Gastrocnemius medialis (tissue), 4 donors: Measurements from ENCODE around the gene VSIR. TPM values are rescaled to one million over a fixed set of nuclear protein-coding genes. Genes with fewer than 3 reads are reported as not detected.

ENCODE experiments used
- ATAC-seq, 2 donors: fragments of 150-250 bp; one replicate each; pipeline ENCODE4 v1.9.1; 2016
- DNase-seq, 2 donors: peaks; one replicate each; pipeline ENCODE4 v3.0.0-alpha.2; 2019
- H3K27ac ChIP-seq, 4 donors: fragments of 200-600 bp; sonication (generic); 1 replicate in 1 of 4; 2 replicates in 3 of 4; pipeline ENCODE4 v1.5.1; 2016 to 2018; ENCODE audit warnings: mild to moderate bottlenecking in 2 of 4, moderate library complexity in 1 of 4
- H3K27me3 ChIP-seq, 3 donors: fragments of 200-600 bp; sonication (generic) in 2 of 3; 1 replicate in 1 of 3; 2 replicates in 2 of 3; pipeline versions ENCODE4 v1.5.1 to v1.6.0; 2016 to 2019; ENCODE audit warnings: mild to moderate bottlenecking in 1 of 3, moderate library complexity in 1 of 3
- H3K36me3 ChIP-seq, 2 donors: fragments of 200-600 bp; sonication (generic) in 1 of 2; one replicate each; pipeline ENCODE4 v1.5.1; 2017 to 2018
- H3K4me1 ChIP-seq, 2 donors: fragments of 200-600 bp; sonication (generic) in 1 of 2; one replicate each; pipeline ENCODE4 v1.5.1; 2016 to 2017; ENCODE audit warnings: mild to moderate bottlenecking in 2 of 2
- H3K4me3 ChIP-seq, 4 donors: fragments of 200-600 bp; sonication (generic) in 3 of 4; 1 replicate in 1 of 4; 2 replicates in 3 of 4; pipeline ENCODE4 v1.5.1; 2016 to 2019; ENCODE audit warnings: mild to moderate bottlenecking in 2 of 4
- H3K9me3 ChIP-seq, 3 donors: fragments of 200-600 bp; sonication (generic) in 2 of 3; 1 replicate in 1 of 3; 2 replicates in 2 of 3; pipeline ENCODE4 v1.5.1; 2016 to 2019
- POLR2A ChIP-seq, 2 donors: fragments of 450-650 bp; IDR thresholded peaks; one replicate each; pipeline ENCODE4 v1.6.1; 2017; ENCODE audit warnings: antibody characterized with exemption in 2 of 2, mild to moderate bottlenecking in 2 of 2, moderate library complexity in 2 of 2
- in situ Hi-C, 4 donors: fragments of 200-750 bp; cut with MboI; loops; one replicate each; pipeline versions ENCODE4 v1.15.0 to v1.8.0; 2017; ENCODE audit warnings: low sequenced_read_pairs in 4 of 4
- intact Hi-C: fragments of 100-400 bp; cut with DNase I; formaldehyde crosslinking; loops from one replicate; pipeline ENCODE4 v1.15.1; 2023; ENCODE audit warnings: low total_unique reads
- total RNA-seq, 4 donors: library from RNA; depleted of rRNA; stranded (reverse); fragments of >200 nt; gene quantifications; one replicate each; pipeline versions ENCODE4 v1.1.0 to v1.2.3, GENCODE V29; 2016
- TF ChIP-seq, protein P1 (sequence below), 5 experiments: fragments of 450-650 bp in 3 of 5; fragments of 200-600 bp in 2 of 5; sonication (generic) in 2 of 5; IDR thresholded peaks in 4 of 5; conservative IDR thresholded peaks in 1 of 5; 1 replicate in 4 of 5; 2 replicates in 1 of 5; pipeline ENCODE4 v1.5.1; 2016 to 2019; ENCODE audit warnings: antibody characterized with exemption in 5 of 5, mild to moderate bottlenecking in 3 of 5, moderate library complexity in 3 of 5

Gene VSIR
- total RNA-seq, 4 donors from 2014 or later = 7.9 to 20.7 (median 16.9) TPM

DNA sequence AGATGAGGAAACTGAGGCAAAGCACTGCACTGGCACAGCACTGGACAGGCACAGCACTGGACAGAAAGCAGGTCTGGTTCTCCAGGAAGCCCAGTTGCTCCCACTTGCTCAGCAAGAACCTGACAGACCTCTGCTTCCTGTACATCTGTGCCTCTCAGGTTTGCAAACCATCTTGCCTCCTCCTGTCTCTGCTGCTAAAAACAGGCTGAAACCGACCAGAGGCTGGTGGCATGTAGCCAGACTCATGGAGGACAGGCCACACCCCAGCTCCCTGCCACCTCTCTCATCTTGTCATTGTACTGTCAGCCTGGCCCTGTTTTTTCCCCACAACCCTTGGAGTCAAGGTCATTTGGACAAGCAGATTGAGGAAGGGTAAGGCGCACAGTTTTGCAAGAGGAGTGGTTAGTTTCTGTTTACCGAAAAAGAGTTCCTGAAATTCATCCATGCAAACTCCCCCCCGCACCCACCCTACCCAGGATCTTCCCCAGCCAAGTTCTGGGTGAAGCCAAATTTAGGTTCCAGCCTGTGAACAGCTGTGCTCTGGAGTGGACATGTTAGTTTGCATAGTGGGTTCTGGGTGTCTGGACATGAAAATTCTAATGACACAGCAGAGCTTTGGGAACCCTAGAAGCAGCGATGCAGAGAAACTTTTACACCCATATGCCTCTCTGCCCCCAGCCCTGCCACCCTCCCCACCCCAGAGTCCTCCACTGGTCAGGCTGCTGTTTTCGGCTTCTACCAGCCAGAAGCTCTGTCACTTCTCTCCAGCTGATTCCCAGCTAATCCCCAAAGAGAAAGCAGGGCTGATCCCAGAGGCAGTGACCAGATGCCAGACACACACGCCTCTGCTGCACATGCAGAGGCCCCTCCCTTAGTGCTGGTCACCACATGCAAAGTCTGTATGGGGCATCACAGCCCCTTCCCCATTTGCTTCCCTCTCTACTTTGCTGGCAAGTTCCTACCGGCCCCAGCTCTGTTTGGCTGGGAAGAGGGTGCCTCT, 45.3 kb downstream of the VSIR start:
- Histone ChIP-seq H3K27me3 (no peaks in the 10 kb centered on the region), H3K36me3 (no peaks in the 10 kb centered on the region), H3K4me1 (peaks cover 21 to 30% of the 10 kb centered on the region in 2 donors), H3K9me3 (no peaks in the 10 kb centered on the region), H3K4me3 (no peak overlapping the region), H3K27ac (peak overlapping the region; percentile 36 to 67 (median 57))
- intact Hi-C loops = loop anchor here (2.0 kb wide), 1 partner anchor 45 kb away; the partner anchor contains the start of gene VSIR
- no peak for TF ChIP-seq POLR2A (IDR thresholded peaks at IDR 0.05)
- TF ChIP-seq, protein P1, sequence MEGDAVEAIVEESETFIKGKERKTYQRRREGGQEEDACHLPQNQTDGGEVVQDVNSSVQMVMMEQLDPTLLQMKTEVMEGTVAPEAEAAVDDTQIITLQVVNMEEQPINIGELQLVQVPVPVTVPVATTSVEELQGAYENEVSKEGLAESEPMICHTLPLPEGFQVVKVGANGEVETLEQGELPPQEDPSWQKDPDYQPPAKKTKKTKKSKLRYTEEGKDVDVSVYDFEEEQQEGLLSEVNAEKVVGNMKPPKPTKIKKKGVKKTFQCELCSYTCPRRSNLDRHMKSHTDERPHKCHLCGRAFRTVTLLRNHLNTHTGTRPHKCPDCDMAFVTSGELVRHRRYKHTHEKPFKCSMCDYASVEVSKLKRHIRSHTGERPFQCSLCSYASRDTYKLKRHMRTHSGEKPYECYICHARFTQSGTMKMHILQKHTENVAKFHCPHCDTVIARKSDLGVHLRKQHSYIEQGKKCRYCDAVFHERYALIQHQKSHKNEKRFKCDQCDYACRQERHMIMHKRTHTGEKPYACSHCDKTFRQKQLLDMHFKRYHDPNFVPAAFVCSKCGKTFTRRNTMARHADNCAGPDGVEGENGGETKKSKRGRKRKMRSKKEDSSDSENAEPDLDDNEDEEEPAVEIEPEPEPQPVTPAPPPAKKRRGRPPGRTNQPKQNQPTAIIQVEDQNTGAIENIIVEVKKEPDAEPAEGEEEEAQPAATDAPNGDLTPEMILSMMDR (IDR thresholded peaks at IDR 0.05 in 4 of 5, conservative IDR thresholded peaks at IDR 0.05 in 1 of 5) = no peak
- in situ Hi-C loops = no loop called here
- ATAC-seq (peak; percentile 63 to 69), DNase-seq (peak; percentile 40 to 70)

GRCh38 chr10:71727105-71727737, 46.1 kb downstream of the VSIR start:
- Histone ChIP-seq H3K9me3 (no peaks in the 10 kb centered on the region), H3K4me3 (no peak overlapping the region), H3K4me1 (peaks cover 21 to 30% of the 10 kb centered on the region in 2 donors), H3K27me3 (no peaks in the 10 kb centered on the region), H3K27ac (peak overlapping the region; percentile 36 to 67 (median 57)), H3K36me3 (no peaks in the 10 kb centered on the region)
- no peak for DNase-seq
- intact Hi-C loops (no loop called here), in situ Hi-C loops (no loop called here)
- ATAC-seq = no peak
- TF ChIP-seq, protein P1 (IDR thresholded peaks at IDR 0.05 in 4 of 5, conservative IDR thresholded peaks at IDR 0.05 in 1 of 5) = no peak
- no peak for TF ChIP-seq POLR2A (IDR thresholded peaks at IDR 0.05)

DNA sequence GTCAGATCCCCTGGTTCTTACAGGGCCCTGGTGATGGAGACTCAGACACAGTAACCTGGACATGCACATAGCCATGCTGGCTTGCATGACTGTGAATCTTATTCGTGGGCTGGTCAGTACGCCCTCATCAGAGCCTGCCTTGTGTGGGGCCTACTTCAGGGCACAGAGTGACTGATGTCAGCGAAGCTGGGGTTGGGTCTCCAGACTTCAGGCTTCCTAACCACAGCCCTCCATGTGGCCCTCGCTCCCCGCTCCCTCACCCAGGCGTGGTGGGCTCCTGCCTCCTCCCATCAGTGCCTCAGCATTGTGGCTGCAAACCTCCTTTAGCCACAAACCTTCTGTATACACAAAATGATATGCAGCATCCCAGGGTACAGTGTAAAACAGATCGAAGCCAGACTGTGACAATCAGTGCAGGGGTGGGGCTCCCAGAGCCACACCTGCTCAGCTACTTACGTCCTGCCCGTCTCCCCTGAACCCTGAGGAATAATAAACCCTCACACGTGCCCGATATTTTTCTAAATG, 46.7 kb downstream of the VSIR start:
- H3K4me1 ChIP-seq = peaks cover 21 to 30% of the 10 kb centered on the region in 2 donors
- H3K27me3 ChIP-seq = no peaks in the 10 kb centered on the region
- in situ Hi-C loops (no loop called here), intact Hi-C loops (no loop called here)
- H3K27ac ChIP-seq = peak overlapping the region in 2 of 4 donors; percentile 54 to 67
- H3K4me3 ChIP-seq = no peak overlapping the region
- no peaks in the 10 kb centered on the region for H3K36me3 ChIP-seq
- no peaks in the 10 kb centered on the region for H3K9me3 ChIP-seq
- TF ChIP-seq POLR2A (IDR thresholded peaks at IDR 0.05) = no peak
- TF ChIP-seq, protein P1 (IDR thresholded peaks at IDR 0.05 in 4 of 5, conservative IDR thresholded peaks at IDR 0.05 in 1 of 5) = no peak
- ATAC-seq (no peak), DNase-seq (no peak)

DNA sequence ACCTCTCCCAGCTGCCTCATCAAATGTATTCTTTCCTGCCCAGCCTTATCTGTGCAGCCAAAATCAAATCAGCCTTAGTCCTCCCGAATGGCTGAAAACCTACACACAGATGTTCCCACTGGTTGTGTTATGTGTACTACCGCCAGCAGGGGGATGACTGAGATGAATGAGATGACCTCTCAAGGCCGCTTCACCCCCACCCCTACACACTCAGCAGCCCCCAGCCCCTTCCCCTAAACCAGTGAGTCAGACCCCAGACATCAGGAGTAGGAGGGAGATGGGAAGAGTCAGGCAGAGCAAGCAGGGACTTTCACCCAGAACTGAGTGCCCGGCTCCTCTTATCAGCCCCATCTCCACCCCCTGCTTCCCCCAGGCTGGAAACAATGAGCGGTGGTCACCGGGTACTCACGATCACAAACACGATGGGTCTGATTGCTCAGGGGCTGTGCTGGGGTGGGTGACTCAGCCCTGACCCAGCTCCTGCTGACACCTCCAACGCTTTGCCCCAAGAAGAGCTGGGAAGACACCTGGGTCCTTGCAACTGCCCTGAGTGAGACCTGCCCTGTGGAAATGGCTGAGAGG, 47.2 kb downstream of the VSIR start:
- H3K4me3 ChIP-seq = no peak overlapping the region
- H3K4me1 ChIP-seq = peaks cover 21 to 30% of the 10 kb centered on the region in 2 donors
- TF ChIP-seq, protein P1 (IDR thresholded peaks at IDR 0.05 in 4 of 5, conservative IDR thresholded peaks at IDR 0.05 in 1 of 5) = peak in 1 of 5 experiments; percentile 32
- no peak for TF ChIP-seq POLR2A (IDR thresholded peaks at IDR 0.05)
- intact Hi-C loops (no loop called here), in situ Hi-C loops (no loop called here)
- ATAC-seq (no peak), DNase-seq (no peak)
- H3K27me3 ChIP-seq = no peaks in the 10 kb centered on the region
- H3K27ac ChIP-seq = no peak overlapping the region
- no peaks in the 10 kb centered on the region for H3K9me3 ChIP-seq
- H3K36me3 ChIP-seq = no peaks in the 10 kb centered on the region
